Trophoblast cell (in vitro differentiated cells and primary cell): ENCODE measurements around the gene NELFA.
"Not testable (repeated sequence)": the region's sequence is repeated elsewhere in the genome, so short reads cannot be mapped to it uniquely, and the experiment has no call there.

Experiments used
- DNase-seq, 2 donors: peaks; one replicate each; pipeline ENCODE4 v3.0.0-alpha.2; 2016
- H2AFZ ChIP-seq: 2 replicates; pipeline ENCODE4 v1.6.1; 2013; ENCODE audit warnings: low read length, moderate library complexity, mild to moderate bottlenecking; ENCODE audit not compliant: insufficient read depth, poor library complexity
- H2AK5ac ChIP-seq: 2 replicates; pipeline ENCODE4 v1.6.1; 2013; ENCODE audit warnings: mild to moderate bottlenecking, low read length
- H2BK120ac ChIP-seq: 2 replicates; pipeline ENCODE4 v1.6.1; 2013; ENCODE audit warnings: low read length, mild to moderate bottlenecking, moderate library complexity; ENCODE audit not compliant: insufficient read depth, poor library complexity
- H2BK12ac ChIP-seq: 2 replicates; pipeline ENCODE4 v1.6.1; 2013; ENCODE audit warnings: mild to moderate bottlenecking, low read length, moderate library complexity
- H2BK5ac ChIP-seq: 2 replicates; pipeline ENCODE4 v1.6.1; 2013; ENCODE audit warnings: low read length, low read depth, moderate library complexity, mild to moderate bottlenecking; ENCODE audit not compliant: poor library complexity
- H3K14ac ChIP-seq: 2 replicates; pipeline ENCODE4 v1.6.1; 2013; ENCODE audit warnings: mild to moderate bottlenecking, low read length
- H3K18ac ChIP-seq: 2 replicates; pipeline ENCODE4 v1.6.1; 2013; ENCODE audit warnings: mild to moderate bottlenecking, low read length
- H3K23ac ChIP-seq: 2 replicates; pipeline ENCODE4 v1.6.1; 2013; ENCODE audit warnings: low read length
- H3K27ac ChIP-seq: 2 replicates; pipeline ENCODE4 v1.5.1; 2013; ENCODE audit warnings: low read depth, mild to moderate bottlenecking, inconsistent platforms, low read length, moderate library complexity
- H3K27me3 ChIP-seq: 2 replicates; pipeline ENCODE4 v1.6.1; 2013; ENCODE audit warnings: inconsistent platforms, mild to moderate bottlenecking, low read length, moderate library complexity; ENCODE audit not compliant: insufficient read depth
- H3K36me3 ChIP-seq, 2 experiments: 1 replicate in 1 of 2; 2 replicates in 1 of 2; pipeline ENCODE4 v1.6.1; 2013; ENCODE audit warnings: low read length in 2 of 2, mild to moderate bottlenecking in 2 of 2, moderate library complexity in 1 of 2; ENCODE audit not compliant: insufficient read depth in 2 of 2, control insufficient read depth in 1 of 2
- H3K4ac ChIP-seq: 2 replicates; pipeline ENCODE4 v1.6.1; 2013; ENCODE audit warnings: low read depth, mild to moderate bottlenecking, low read length, moderate library complexity
- H3K4me1 ChIP-seq, 2 experiments: 1 replicate in 1 of 2; 2 replicates in 1 of 2; pipeline ENCODE4 v1.6.1; 2013; ENCODE audit warnings: low read length in 2 of 2, mild to moderate bottlenecking in 2 of 2, moderate library complexity in 1 of 2; ENCODE audit not compliant: insufficient read depth in 2 of 2, control insufficient read depth in 1 of 2
- H3K4me2 ChIP-seq: 2 replicates; pipeline ENCODE4 v1.6.1; 2013; ENCODE audit warnings: inconsistent platforms, mild to moderate bottlenecking, low read length, moderate library complexity
- H3K4me3 ChIP-seq: 2 replicates; pipeline ENCODE4 v1.5.1; 2013; ENCODE audit warnings: mild to moderate bottlenecking, low read depth, low read length, inconsistent platforms
- H3K79me1 ChIP-seq: one replicate; pipeline ENCODE4 v1.6.1; 2013; ENCODE audit warnings: low read length
- H3K79me2 ChIP-seq: 2 replicates; pipeline ENCODE4 v1.6.1; 2013; ENCODE audit warnings: low read length, mild to moderate bottlenecking; ENCODE audit not compliant: control insufficient read depth, insufficient read depth, poor library complexity
- H3K9ac ChIP-seq: 2 replicates; pipeline ENCODE4 v1.6.1; 2013; ENCODE audit warnings: mild to moderate bottlenecking, low read length
- H3K9me3 ChIP-seq: 2 replicates; pipeline ENCODE4 v1.6.1; 2013; ENCODE audit warnings: low read depth, mild to moderate bottlenecking, control low read depth, inconsistent platforms, low read length; ENCODE audit not compliant: insufficient read depth
- H4K12ac ChIP-seq: 2 replicates; pipeline ENCODE4 v1.6.1; 2013; ENCODE audit warnings: low read depth, mild to moderate bottlenecking, low read length, moderate library complexity
- H4K8ac ChIP-seq: 2 replicates; pipeline ENCODE4 v1.6.1; 2013; ENCODE audit warnings: low read depth, mild to moderate bottlenecking, low read length, moderate library complexity
- H4K91ac ChIP-seq: one replicate; pipeline ENCODE4 v1.6.1; 2013; ENCODE audit warnings: low read depth, mild to moderate bottlenecking, low read length, moderate library complexity
- WGBS: extraction: QIAGEN DNeasy Blood & Tissue Kit; methylation state at CpG from one replicate; pipeline ENCODE4 v1.1.7; 2013; ENCODE audit warnings: missing lambda C conversion rate; ENCODE audit not compliant: insufficient read length, insufficient coverage; ENCODE audit errors: extremely low coverage; 5-methylcytosine and 5-hydroxymethylcytosine counted together

The NELFA gene

DNA sequence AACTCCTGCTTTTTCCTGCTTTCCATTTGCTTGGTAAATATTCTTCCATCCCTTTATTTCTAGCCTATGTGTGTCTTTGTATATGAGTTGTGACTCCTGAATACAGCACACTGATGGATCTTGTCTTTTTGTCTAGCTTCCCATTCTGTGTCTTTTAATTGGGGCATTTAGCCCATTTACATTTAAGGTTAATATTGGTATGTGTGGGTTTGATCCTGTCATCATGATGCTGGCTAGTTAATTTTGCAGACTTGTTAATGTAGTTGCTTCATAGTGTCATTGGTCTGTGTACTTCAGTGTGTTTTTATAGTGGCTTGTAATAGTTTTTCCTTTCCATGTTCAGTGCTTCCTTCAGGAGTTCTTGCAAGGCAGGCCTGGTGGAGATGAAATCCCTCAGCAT, 22.4 kb upstream of the NELFA start:
- H3K27me3 ChIP-seq, DNase-seq, H2BK120ac ChIP-seq, H3K9ac ChIP-seq, H3K4me2 ChIP-seq, H3K4me1 ChIP-seq, H3K14ac ChIP-seq, H3K23ac ChIP-seq, H4K91ac ChIP-seq, H2BK12ac ChIP-seq, H3K4ac ChIP-seq, H4K8ac ChIP-seq, H2AFZ ChIP-seq, H4K12ac ChIP-seq, H3K36me3 ChIP-seq, H2AK5ac ChIP-seq, H3K9me3 ChIP-seq, H2BK5ac ChIP-seq, H3K27ac ChIP-seq, H3K4me3 ChIP-seq, H3K18ac ChIP-seq, H3K79me2 ChIP-seq, H3K79me1 ChIP-seq: not testable (repeated sequence)

DNA sequence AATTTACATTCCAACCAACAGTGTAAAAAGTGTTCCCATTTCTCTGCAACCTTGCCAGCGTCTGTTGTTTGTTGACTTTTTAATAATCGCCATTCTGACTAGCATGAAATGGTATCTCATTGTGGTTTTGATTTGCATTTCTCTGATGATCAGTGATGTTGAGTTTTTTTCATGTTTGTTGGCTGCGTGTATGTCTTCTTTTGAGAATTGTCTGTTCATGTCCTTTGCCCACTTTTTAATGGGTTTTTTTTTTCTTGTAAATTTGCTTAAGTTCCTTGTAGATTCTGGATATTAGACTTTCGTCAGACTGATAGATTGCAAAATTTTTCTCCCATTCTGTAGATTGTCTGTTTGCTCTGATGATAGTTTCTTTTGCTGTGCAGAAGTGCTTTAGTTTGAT, 18.3 kb upstream of the NELFA start:
- H2BK5ac ChIP-seq, H2AK5ac ChIP-seq, H3K9me3 ChIP-seq, H2BK120ac ChIP-seq, H3K9ac ChIP-seq, H3K4me3 ChIP-seq, H3K14ac ChIP-seq, H3K23ac ChIP-seq, H3K27ac ChIP-seq, H3K4me1 ChIP-seq, H3K79me2 ChIP-seq, H4K91ac ChIP-seq, H3K36me3 ChIP-seq, H3K18ac ChIP-seq, DNase-seq, H3K79me1 ChIP-seq, H2BK12ac ChIP-seq, H4K12ac ChIP-seq, H3K4me2 ChIP-seq, H2AFZ ChIP-seq, H3K27me3 ChIP-seq, H4K8ac ChIP-seq, H3K4ac ChIP-seq: not testable (repeated sequence)
- no CpG with 5 or more reads among the region's 4 CpGs for WGBS

DNA sequence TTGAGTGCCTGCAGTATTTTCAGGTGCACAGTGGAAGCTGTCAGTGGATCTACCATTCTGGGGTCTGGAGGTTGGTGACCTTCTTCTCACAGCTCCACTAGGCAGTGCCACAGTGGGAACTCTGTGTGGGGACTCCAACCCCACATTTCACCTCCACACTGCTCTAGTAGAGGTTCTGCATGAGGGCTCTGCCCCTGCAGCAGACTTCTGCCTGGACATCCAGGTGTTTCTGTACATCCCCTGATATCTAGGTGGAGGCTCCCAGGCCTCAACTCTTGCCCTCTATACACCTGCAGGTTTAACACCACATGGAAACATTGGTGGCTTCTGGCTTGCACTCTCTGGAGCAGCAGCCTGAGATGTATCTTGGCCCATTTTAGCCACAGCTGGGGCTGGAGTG, 17.0 kb upstream of the NELFA start:
- H3K36me3 ChIP-seq = no peaks in the 10 kb centered on the region
- no peak for DNase-seq
- H3K9me3 ChIP-seq = peaks cover 9% of the 10 kb centered on the region
- H2BK120ac ChIP-seq = no peak overlapping the region
- no peak overlapping the region for H3K9ac ChIP-seq
- no peak overlapping the region for H4K91ac ChIP-seq
- no peak overlapping the region for H2AK5ac ChIP-seq
- H3K79me1 ChIP-seq = no peaks in the 10 kb centered on the region
- no peak overlapping the region for H3K4me3 ChIP-seq
- no peak overlapping the region for H3K18ac ChIP-seq
- H3K14ac ChIP-seq = no peak overlapping the region
- no peaks in the 10 kb centered on the region for H3K27me3 ChIP-seq
- peaks cover 0 to 2% of the 10 kb centered on the region in 2 experiments for H3K4me1 ChIP-seq
- no peak overlapping the region for H4K12ac ChIP-seq
- H3K4ac ChIP-seq = no peak overlapping the region
- H3K79me2 ChIP-seq = no peaks in the 10 kb centered on the region
- H2BK12ac ChIP-seq = no peak overlapping the region
- H2AFZ ChIP-seq = no peak overlapping the region
- H3K4me2 ChIP-seq = no peak overlapping the region
- no peak overlapping the region for H3K23ac ChIP-seq
- no peak overlapping the region for H2BK5ac ChIP-seq
- no peak overlapping the region for H3K27ac ChIP-seq
- no peak overlapping the region for H4K8ac ChIP-seq

DNA sequence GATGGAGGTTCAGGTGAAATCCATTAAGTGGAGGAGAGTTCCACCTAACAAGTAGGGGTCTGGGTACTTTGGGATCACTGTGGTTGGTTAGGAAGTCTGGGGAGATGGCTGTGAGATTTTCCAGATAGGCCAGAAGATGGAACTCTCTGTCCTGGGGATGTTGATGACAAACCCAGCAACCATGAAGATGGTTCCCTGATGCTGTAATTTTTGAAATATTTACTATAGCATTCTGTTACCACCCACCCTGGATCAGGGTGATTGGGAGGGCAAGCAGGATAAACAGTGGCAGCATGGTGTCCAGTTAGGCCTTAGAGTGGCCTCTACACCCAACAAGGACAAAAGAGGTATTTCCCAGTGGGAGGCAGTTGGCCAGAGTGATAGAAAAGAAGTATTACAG, 15.9 kb upstream of the NELFA start:
- H2BK12ac ChIP-seq = no peak overlapping the region
- H4K91ac ChIP-seq = no peak overlapping the region
- H3K36me3 ChIP-seq = no peaks in the 10 kb centered on the region
- peaks cover 0 to 2% of the 10 kb centered on the region in 2 experiments for H3K4me1 ChIP-seq
- no peak overlapping the region for H3K4me2 ChIP-seq
- H2AFZ ChIP-seq = no peak overlapping the region
- no peaks in the 10 kb centered on the region for H3K79me2 ChIP-seq
- no peak overlapping the region for H3K27ac ChIP-seq
- peaks cover 9% of the 10 kb centered on the region for H3K9me3 ChIP-seq
- no peak overlapping the region for H4K12ac ChIP-seq
- H2AK5ac ChIP-seq = no peak overlapping the region
- no peaks in the 10 kb centered on the region for H3K27me3 ChIP-seq
- no peaks in the 10 kb centered on the region for H3K79me1 ChIP-seq
- H3K4me3 ChIP-seq = no peak overlapping the region
- H3K18ac ChIP-seq = no peak overlapping the region
- no peak for DNase-seq
- no peak overlapping the region for H2BK5ac ChIP-seq
- no peak overlapping the region for H3K23ac ChIP-seq
- H4K8ac ChIP-seq = no peak overlapping the region
- H3K14ac ChIP-seq = no peak overlapping the region
- H2BK120ac ChIP-seq = no peak overlapping the region
- H3K4ac ChIP-seq = no peak overlapping the region
- no peak overlapping the region for H3K9ac ChIP-seq
